Measurements from ENCODE around the gene LRRC25.

LRRC25 gene

DNA sequence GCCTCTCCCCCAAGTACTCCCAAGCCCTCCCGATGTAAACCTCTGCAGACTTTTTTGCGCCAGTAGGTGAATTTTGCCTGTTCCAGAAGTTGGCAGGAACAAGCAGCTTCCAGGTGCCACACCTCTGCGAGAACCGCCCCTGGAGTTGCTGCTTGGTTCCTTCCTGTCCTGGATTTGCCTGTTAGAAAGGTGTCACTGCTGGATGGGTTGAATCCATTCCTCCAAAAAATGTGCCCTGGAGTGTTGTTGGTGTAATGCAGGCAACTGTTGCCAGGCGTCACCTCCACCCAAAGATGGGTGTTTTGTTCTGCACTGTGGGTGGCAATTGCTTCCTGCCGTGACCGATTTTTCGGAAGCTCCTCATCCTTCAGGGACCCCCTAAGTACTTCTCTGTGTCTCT, 51.3 kb downstream of the LRRC25 start:
- H3K4me3 ChIP-seq (ENCODE audit: low read depth, low read length): no peak overlapping the region
- TF ChIP-seq MYC (IDR thresholded peaks at IDR 0.05; ENCODE audit: low read depth, low read length): no peak
- TF ChIP-seq, protein P1, sequence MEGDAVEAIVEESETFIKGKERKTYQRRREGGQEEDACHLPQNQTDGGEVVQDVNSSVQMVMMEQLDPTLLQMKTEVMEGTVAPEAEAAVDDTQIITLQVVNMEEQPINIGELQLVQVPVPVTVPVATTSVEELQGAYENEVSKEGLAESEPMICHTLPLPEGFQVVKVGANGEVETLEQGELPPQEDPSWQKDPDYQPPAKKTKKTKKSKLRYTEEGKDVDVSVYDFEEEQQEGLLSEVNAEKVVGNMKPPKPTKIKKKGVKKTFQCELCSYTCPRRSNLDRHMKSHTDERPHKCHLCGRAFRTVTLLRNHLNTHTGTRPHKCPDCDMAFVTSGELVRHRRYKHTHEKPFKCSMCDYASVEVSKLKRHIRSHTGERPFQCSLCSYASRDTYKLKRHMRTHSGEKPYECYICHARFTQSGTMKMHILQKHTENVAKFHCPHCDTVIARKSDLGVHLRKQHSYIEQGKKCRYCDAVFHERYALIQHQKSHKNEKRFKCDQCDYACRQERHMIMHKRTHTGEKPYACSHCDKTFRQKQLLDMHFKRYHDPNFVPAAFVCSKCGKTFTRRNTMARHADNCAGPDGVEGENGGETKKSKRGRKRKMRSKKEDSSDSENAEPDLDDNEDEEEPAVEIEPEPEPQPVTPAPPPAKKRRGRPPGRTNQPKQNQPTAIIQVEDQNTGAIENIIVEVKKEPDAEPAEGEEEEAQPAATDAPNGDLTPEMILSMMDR (IDR thresholded peaks at IDR 0.05; ENCODE audit: low read depth, low read length): no peak
- TF ChIP-seq, protein P2, sequence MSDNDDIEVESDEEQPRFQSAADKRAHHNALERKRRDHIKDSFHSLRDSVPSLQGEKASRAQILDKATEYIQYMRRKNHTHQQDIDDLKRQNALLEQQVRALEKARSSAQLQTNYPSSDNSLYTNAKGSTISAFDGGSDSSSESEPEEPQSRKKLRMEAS (IDR thresholded peaks at IDR 0.05; ENCODE audit: low read depth, low read length): no peak
- TF ChIP-seq POLR2A (IDR thresholded peaks at IDR 0.05; ENCODE audit: extremely low read depth, insufficient read length): no peak
- DNase-seq (ENCODE audit: low read depth): no peak

DNA sequence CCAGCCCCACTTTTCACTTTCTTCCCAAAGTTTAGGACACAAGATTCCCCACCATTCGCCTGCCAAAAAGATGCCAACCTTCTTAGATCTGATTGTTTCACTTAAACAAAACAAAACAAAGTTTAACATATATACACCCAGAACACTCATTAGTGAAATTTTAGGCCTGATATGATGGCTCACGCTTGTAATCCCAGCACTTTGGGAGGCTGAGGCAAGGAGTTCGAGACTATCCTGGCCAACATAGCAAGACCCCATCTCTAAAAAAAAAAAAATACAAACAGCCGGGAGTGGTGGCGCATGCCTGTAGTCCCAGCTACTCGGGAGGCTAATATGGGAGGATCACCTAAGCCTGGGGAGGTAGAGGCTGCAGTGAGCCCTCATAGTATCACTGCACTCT, 52.1 kb downstream of the LRRC25 start:
- no peak overlapping the region for H3K4me3 ChIP-seq (ENCODE audit: low read depth, low read length)
- TF ChIP-seq, protein P2 (IDR thresholded peaks at IDR 0.05; ENCODE audit: low read depth, low read length): no peak
- no peak for TF ChIP-seq POLR2A (IDR thresholded peaks at IDR 0.05; ENCODE audit: extremely low read depth, insufficient read length)
- DNase-seq (ENCODE audit: low read depth): no peak

DNA sequence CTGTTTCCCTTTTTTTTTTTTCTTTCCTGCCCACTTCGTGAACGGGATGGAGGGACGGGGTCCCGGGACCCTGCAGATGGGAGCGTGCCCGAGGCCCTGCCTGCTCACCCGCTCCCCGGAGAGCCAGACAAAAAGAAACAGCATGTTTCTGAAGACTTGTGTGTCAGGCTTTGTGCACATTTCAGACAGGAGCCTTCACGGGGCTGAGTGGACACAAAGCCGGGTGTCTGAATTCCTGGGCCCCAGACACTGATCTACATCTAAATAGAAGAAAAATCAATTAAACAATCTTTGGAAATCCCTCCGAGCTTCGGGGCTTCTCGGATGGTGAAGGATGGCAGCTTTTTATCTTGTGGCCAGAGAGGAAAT, 52.9 kb downstream of the LRRC25 start:
- DNase-seq (ENCODE audit: low read depth): no peak
- no peak for TF ChIP-seq MYC (IDR thresholded peaks at IDR 0.05; ENCODE audit: low read depth, low read length)
- TF ChIP-seq, protein P2 (IDR thresholded peaks at IDR 0.05; ENCODE audit: low read depth, low read length): no peak
- TF ChIP-seq, protein P1 (IDR thresholded peaks at IDR 0.05; ENCODE audit: low read depth, low read length): no peak
- no peak for TF ChIP-seq POLR2A (IDR thresholded peaks at IDR 0.05; ENCODE audit: extremely low read depth, insufficient read length)
- no peak overlapping the region for H3K4me3 ChIP-seq (ENCODE audit: low read depth, low read length)

DNA sequence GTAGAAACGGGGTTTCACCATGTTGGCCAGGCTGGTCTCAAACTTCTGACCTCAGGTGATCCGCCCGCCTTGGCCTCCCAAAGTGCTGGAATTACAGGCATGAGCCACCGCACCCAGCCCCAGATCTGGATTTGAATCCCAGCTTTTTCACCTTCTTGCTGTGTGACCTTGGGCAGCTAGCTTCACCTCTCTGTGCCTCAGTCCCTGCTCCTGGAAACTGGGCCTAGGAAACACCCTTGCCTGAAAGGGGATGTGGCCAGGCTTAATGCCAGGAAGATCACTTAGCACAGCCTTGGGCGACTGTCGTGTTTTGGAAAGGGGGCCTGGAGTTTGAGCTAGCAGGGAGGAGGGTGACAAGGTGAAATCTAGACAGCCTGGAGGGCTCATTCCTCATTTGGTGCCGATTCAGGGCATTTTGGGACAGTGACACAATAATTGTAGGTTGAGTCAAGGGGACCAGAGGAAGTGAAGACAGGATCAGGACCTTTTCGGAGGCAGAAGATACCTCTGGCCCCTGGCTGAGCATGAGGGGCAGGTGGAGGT, 55.3 kb downstream of the LRRC25 start:
- TF ChIP-seq, protein P1 (IDR thresholded peaks at IDR 0.05; ENCODE audit: low read depth, low read length): no peak
- TF ChIP-seq MYC (IDR thresholded peaks at IDR 0.05; ENCODE audit: low read depth, low read length) (no peak), POLR2A (IDR thresholded peaks at IDR 0.05; ENCODE audit: extremely low read depth, insufficient read length) (no peak)
- TF ChIP-seq, protein P2 (IDR thresholded peaks at IDR 0.05; ENCODE audit: low read depth, low read length): no peak
- H3K4me3 ChIP-seq (ENCODE audit: low read depth, low read length): no peak overlapping the region
- no peak for DNase-seq (ENCODE audit: low read depth)
